Lung microvascular endothelial cell (primary cell): Measurements from ENCODE around the gene BRD3OS. TPM values are rescaled to one million over a fixed set of nuclear protein-coding genes. Genes with fewer than 3 reads are reported as not detected.
"Not testable (repeated sequence)": the region's sequence is repeated elsewhere in the genome, so short reads cannot be mapped to it uniquely, and the experiment has no call there.

Experiments used
- DNase-seq, 2 donors: peaks; one replicate each; pipeline versions ENCODE4 v3.0.0 to v3.0.0-alpha.2; 2010; ENCODE audit warnings: low read depth in 2 of 2
- total RNA-seq: library from RNA; depleted of rRNA; stranded (reverse); fragments of >200 nt; gene quantifications from 2 replicates; pipeline ENCODE4 v1.2.1, GENCODE V29; 2014

The BRD3OS gene
- total RNA-seq, 1 donor from 2014 or later = 4.8 TPM

GRCh38 chr9:134063088-134063570 is 37.8 kb downstream of the BRD3OS start:
- no peak for DNase-seq

- DNase-seq = no peak
These were observed 38.5 kb downstream of the BRD3OS start for GRCh38 chr9:134063571-134064450.

- DNase-seq = no peak
These were observed 39.4 kb downstream of the BRD3OS start for GRCh38 chr9:134064711-134065110.

- peak; percentile 52 to 87 for DNase-seq
These were observed 40.5 kb downstream of the BRD3OS start for GRCh38 chr9:134065612-134066419.

DNA sequence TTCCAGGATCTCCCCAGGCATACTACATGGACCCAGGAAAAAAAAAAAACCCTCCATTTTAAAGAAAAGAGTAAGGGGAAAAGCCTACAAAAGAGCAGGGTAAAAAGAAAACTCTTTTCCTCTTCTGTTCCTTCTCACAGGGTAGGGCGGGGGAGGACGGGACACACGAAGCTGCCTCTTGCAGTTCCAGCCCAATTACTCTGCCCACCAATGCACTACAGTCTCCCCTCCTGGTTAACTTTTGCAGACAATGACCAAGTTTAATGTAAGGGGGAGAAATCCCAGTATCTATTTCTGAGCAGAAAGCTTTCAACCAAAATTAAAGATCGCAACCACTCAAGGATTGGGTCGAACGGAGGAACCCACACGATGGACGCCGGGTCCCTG is 41.2 kb downstream of the BRD3OS start:
- peak; percentile 29 to 31 for DNase-seq

- DNase-seq = peak; percentile 45 to 50
These were observed 41.9 kb downstream of the BRD3OS start for GRCh38 chr9:134066913-134067851.

- peak; percentile 91 to 94 for DNase-seq
These were observed 42.8 kb downstream of the BRD3OS start, which contains the start of gene BRD3 for GRCh38 chr9:134067904-134068743. BRD3 (minus strand) TSS chr9:134068026; CDS start chr9:134053477, 14,549 bp downstream.

DNA sequence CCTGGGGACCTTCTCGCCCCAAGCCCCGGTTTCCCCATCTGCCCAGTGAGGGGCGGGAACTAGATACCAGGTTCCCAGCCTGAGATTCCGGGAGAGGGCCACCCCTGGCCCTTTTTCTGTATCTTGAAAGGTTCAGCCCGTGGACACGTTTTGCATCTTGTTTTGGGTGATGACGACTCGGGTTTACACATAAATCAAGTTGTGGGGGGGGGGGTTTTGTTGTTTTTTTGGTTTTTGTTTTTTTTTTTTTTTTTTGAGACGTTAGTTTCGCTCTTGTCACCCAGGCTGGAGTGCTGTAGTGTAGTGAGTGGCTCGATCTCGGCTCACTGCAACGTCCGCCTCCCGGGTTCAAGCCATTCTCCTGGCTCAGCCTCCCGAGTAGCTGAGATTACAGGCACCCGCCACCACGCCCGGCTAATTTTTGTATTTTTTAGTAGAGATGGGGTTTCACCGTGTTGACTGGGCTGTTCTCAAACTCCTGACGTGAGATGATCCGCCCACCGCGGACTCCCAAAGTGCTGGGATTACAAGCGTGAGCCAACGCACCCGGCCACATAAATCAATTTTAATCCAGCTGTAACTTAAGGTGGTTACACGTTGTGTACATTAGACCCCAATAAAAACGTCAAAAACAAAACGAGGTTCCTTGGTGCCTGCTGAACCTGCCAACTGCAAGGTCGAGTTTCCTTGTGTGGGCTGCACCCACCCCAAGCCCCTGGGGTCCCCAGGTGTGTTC is 43.6 kb downstream of the BRD3OS start:
- no peak for DNase-seq

GRCh38 chr9:134069480-134070399 is 44.5 kb downstream of the BRD3OS start:
- no peak for DNase-seq

DNA sequence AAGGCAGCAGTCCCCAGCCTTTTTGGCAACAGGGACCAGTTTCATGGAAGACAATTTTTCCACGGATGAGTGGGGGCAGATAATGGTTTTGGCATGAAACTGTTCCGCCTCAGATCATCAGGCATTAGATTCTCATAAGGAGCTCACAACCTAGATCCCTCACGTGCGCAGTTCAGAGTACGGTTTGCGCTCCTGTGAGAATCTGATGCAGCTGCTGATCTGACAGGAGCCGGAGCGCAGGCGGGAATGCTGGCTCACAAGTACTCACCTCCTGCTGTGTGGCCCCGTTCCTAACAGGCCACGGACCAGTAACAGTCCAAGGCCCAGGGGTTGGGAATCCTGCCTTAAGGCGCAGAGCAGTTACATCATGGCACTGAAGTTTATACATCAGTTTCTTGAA is 45.9 kb downstream of the BRD3OS start:
- DNase-seq = no peak

GRCh38 chr9:134072683-134073082 is 47.4 kb downstream of the BRD3OS start:
- not testable (repeated sequence) for DNase-seq

GRCh38 chr9:134073500-134073899 is 48.2 kb downstream of the BRD3OS start:
- DNase-seq = no peak

GRCh38 chr9:134075689-134076088 is 50.4 kb downstream of the BRD3OS start:
- not testable (repeated sequence) for DNase-seq

GRCh38 chr9:134076644-134077043 is 51.4 kb downstream of the BRD3OS start:
- DNase-seq = no peak
